AG08395 (cell line): ENCODE measurements around the gene FRMD4A.

Source experiments
- DNase-seq: peaks from one replicate; pipeline ENCODE4 v3.0.0; 2012; ENCODE audit warnings: mixed read lengths, low spot score

The FRMD4A gene

DNA sequence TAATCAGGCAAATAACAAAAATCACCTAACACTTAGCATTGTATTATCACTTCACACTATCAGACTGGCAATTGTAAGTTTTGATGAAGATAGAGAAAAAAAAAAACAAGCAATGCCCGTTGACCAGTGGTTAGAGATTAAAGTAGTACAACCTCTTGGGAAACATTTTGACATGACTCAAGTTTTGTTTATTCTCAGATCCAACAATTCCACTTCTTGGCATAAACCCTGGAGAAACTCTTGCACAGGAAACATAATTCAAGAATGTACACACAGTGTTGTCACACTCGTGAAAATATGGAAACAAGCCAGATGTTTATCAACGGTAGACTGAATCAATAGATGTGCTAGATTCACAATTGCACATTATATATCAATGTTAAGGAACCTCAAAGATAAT is 37.2 kb downstream of the FRMD4A start:
- no peak for DNase-seq

DNA sequence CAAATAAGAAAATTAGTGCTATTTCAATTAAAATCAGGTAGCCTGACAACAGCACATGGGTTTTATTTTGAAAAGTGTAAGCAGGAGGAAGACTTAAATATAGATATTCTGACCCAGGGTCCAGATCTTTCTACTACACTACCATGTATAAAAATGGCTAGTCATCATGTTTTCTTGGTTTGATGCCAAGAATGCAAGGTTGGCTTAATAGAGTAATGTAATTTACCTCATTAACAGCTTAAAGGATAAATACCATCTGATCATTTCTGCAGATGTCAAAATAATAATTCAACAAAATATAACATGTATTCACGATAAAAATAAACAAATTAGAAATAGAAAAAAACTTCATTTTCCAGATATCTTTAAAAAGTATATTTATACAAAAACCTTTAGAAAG is 39.4 kb downstream of the FRMD4A start:
- DNase-seq: no peak

DNA sequence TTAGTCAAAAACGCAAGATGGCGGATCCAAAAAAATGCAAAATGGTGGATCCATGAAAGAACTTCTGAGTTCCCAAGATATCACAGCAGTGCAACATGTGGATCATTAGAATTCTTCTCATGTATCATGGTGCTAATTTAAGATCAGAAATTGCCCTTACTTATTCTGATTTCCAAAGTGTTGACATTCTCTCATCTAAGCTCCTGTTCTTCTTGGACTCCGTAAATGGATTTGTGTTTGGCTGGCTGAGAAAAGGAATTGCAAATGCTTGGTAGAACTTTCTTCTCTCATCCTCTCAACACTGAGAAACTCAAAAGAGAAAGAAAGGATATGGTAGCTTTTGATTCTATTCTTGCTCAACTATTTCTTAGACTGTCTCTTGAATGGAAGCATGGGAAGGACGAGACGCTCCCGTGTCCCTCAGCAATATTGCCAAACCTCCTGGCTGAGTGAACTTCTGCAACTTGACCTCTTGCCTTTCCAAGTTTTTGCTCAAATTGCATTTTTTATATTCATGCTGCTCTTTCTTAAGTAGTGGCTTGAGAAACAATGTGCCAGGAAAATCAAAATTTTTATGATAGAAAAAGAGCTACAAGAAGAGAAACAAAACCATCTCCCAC is 44.7 kb downstream of the FRMD4A start:
- DNase-seq: no peak

DNA sequence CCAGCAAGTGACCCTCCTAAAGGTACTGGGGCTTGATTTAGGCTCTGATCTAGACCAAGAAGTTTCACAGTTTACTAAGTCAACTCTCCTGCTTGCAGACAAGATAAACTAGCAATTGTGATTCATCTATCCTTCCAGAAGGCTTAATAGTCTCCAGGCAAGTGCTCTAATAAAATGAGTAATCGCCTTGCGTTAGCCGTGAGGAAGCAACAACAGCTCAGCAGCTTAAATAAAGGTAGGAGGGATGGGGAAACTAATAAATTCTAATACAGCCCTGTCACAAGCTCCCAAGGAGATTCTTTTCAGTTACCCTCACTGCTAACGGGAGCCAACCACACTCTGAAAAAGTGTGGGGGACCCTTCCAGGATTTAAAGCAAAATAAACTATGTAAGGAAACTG is 48.4 kb downstream of the FRMD4A start:
- DNase-seq: no peak

DNA sequence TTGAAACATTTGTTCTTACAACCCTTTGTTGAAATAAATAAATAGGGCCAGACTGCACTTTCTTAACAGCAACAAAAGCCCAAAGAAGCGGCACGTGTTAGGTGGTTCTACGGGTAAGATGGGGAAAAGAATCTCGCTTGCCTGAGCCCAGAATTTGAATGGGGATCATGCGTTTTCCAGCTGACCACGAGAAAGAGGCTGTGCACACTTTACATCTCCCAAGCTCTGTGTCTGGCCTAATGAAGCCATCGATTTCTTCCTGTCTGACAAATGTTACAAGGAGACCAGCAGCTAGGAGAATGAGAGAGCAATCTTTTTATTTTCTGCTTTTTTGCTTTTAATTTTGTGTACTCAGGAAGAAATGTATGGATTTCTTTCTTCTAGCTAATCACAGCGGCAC is 52.2 kb downstream of the FRMD4A start:
- no peak for DNase-seq

DNA sequence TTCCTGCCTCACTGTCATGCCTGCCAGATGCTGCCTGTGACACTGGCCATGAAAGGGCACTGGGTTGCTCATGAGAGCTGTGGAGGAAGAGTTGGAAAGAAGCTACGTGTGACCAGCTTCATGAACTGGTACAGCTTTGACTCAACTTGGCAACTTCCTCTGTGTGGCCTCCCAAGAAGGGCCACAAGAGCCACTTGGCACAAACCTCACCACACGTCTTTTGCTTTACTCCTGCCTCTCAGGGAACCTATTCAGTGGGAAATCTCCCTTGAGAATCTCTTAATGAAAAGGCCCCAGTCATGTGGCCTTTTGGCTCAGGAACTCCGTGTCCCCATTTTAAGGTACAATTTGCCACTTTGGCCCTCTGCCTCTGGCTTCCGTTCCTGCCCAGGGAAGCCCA is 54.5 kb downstream of the FRMD4A start:
- DNase-seq: no peak

DNA sequence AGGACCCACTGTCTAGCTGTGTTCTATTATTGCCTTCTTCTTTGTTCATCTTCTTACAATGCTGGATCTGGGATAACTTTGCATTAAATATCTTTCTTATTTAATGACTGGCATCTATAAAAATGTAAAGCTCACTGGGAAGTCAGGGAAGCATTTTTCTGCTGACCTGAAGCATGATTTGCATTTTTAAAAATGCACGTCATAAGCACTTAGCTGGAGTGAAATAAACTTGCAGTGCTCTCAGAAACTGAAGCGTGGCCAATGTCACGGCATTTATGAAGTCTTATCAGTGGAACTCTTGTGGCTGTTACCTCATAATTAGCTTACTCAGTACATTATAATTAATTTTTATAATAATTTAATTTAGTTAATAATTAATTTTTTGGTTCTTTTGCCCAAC is 59.1 kb downstream of the FRMD4A start:
- no peak for DNase-seq

DNA sequence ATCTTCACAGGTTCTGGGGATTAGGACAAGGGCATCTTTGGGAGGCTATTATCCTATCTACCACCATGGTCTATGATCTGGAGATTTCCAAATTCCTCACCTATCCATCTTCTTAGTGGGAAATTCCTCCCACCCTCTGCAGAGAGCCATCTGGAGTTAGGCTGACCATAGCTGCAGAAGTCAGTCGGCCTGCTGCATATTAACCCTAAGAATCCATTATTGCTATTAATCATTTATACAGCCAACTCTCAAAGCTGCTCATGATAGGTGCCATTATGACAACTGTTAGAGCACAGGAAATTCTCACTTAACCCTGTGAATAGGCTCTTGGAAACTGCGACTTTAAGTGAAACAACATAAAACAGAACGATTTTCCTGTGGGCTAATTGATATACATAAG is 60.4 kb downstream of the FRMD4A start:
- DNase-seq: no peak

DNA sequence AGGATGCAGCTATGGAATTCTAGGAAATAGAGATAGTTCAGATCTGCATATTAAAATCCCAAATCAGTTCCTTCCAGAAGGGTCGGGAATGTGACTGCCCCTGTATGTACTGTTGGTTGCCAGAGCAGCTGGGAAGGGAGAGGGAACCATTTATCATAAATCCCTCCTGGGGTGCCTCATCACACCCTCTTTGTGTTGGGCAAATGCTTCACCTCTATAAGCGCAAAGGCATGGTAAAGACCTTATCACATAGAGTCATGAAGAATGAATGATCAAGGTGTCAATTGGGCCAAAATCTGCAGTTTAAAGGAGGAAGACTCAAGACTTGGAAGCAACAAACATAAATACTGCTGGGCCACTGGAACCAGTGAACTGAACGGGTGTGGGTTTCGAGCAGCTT is 65.0 kb downstream of the FRMD4A start:
- DNase-seq: no peak

DNA sequence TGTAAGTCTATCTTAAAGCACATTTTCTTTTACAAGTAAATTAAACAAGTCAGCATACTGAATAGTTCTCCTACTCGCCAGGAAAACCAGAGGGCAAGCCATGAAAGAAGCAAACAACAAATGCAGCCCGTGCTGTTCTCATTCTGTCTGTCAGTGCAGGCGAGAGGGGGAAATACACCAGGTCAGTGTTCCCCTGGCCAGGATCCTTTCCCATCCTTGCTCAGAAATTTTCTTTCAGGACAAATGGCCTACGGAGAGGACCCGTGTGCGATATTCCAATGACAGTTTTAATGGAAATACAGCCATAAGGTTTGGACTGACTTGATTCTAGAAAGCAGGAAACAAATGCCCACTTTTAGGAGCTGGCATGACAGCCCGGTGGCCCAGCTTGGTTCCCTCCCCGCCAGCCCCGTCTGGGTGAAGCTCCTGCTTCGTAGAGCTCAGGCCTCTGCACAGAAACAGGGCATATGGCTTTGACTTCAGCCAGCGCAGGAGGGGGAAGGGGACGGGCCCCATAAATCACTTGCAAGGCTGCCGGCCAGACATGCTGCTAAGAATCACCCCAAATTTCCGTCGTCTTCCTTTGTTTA is 67.8 kb downstream of the FRMD4A start:
- no peak for DNase-seq

DNA sequence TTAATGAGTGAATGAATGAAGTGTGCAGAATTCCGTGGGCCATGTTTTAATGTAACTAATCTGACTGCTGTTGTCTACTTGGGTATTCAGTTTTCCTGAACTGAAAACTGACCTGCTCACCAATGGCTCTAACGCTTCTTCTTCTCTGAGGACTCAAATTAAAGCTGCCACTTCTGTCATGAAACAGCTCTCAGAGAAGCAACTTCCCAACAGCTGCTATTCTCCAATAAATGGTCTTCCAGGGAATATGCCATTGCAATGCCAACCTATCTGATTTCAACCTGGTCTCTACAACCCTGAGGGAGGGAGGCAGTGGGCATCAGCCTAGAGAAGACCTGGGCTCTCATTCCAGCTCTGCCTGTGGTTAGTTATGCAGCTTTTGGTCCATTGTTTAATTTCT is 69.4 kb downstream of the FRMD4A start:
- no peak for DNase-seq

DNA sequence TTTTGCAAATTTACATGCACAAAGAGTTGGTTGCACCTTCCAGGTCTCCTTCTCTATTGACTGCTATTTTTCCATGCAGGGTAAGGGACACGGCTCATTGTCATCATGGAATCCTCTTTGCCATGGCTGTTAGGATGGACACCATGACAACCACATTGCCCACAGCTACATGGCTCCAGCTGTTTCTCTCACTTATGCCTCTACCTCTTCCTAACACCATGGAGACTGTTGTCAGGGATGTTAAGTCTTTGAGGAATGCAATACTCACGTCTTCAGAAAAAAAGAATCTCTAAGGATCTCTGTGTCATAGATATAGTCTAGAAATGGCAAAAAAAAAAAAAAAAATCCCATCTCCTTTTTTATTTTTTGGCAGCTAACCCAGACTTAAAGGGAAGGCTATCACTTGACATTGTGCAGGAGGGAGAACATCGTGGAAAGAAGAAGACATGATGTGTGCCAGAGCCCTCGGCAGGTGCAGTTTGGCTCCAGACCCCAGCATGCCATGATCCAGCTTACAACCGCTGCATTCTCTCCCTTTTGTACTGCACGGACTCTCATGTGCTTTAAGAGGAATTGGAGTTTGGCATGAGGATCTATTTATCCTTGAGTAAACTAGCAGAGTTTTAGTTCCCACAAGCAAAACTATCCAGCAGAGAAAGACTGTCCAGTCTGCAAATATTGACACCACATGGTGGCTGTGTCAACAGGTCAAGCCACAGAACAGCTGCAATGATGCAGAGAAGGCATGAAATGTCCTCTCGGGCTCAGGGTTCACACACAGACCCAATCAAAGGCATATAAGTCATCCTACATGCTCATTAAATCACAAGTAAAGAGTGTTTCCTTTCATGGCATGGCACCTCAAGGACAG is 70.8 kb downstream of the FRMD4A start:
- DNase-seq: no peak

DNA sequence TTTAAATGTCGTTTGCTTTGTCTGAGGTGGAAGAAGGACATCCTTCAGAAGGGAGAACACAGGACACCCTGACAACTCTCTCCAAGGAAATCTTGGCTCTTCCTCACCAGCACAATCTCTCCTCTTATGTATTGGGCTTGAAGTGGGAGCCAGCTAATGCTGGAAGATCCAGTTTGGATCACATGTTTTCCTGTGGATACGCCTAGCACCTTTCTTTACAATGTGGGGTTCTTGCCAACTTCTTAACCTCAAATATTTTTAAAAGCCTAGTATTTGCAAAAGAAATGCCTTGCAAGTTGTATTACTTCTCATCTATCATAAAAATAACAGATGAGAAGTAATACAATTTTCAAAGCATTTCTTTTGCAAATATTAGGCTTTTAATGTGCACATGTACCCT is 76.4 kb downstream of the FRMD4A start:
- DNase-seq: no peak

DNA sequence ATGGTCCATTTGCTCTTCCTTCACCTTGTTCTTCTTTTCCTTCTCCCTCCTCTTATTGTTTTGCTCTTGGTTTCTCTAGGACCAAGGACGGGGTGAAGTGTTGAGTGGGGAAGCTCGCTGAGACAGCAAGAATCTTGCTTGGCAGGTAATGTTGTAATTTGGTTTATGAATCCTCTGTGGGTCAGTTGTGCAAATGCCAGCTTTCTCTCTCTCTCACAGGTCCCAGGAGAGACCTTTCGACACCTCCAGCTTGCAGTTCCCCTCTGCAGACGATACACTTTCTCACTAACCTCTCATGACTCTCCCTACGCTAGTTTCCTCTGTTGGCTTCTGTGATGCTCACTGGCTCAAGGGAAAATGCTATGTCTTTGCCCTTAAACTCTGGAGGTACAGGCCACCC is 77.0 kb downstream of the FRMD4A start:
- no peak for DNase-seq

DNA sequence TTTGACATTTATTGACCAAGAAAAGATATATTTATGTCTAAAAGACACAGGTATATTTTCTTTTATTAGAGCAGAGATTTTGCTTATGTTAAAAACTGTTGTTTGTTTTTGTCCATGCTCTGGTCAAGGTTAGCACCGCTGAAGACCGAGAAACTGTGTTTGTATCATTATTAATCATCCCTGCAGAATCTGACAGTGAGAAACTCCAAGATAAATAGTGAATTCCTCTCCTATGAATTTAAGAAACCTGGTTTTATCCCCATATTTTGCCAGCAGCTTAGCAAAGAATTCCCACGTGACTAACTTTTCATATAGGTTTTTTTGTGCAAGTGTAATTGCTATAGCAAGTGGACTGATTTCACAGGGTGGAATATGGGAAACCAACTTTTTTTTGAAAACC is 77.6 kb downstream of the FRMD4A start:
- DNase-seq: no peak

DNA sequence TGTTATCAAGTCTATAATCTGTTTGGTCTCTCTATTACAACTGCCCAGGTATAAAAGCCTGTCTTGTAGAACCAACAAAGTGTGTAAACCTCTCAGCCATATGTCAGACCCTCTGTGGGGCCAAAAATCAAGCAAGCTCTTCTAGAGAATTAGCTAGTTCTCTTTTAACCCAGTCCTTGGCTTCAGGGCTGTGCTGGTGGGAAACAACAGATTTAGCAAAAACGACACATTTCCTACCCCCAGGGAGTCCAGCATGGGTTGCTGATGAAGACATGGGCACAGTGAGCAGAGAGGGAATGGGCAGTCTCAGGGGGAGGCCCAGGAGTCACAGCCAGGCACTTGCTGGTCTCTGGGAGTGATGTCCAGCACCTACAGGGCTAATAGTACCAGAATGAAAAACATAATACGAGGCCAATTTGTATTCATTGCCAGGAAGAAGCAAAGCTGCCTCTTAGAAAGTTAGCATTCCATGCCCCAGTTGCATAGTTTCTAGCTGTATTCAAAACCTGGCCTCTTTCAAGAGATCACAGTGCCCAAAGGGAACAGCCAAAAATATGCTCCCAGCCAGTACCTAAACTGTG is 80.1 kb downstream of the FRMD4A start:
- no peak for DNase-seq

DNA sequence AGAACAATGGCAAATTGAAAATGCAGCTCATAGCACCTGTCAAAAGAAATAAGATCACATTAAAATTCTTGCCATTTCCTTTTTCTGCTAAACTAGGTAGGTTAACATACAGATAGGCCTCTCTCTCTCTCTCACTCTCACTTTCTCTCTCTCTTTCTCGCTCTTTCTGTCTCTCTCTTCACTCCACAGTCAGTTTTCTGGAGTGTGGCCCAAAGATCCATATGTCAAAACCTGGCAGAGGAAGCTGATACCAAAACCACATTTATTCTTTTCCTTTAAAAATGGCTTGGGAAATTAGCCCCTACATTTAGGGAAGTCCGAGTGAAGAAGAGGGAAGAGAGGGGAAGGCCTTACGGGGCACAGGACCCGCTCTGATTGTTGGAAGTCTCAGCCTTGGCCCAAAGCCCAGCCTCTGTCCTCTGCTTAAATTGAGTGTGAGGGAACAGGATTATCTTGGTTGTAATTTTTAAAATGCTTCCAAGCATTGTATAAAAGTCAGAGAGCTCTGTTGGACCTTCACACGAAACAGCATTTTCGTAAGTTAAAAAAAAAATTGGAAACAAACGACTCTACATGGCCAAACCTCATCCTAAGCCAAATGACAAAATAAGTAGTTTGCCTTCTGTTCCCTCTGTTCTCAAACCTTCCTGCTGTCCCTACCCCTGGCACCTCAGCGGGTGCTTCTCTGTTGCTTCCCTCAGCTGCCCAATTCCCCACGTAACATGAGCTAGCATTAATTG is 83.2 kb downstream of the FRMD4A start:
- DNase-seq: no peak

DNA sequence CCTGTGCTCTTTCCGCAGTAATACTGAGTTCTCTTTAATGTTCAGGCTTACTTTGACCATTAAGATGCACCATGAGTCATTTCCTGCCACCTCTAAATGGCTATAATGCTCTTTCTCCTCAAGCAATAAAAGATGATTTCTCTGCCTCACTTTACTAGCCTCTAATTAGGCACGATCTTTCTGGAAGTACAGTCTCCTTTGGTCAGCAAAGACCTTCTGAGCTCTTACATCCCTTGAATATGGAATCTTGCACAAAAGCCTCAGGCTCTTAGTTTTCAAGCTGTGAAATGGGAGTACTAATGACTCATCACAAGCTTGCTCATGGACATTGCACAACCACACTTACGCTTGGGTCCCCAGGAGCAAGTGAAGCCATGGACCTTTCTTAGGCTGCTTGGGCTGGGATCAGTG is 85.9 kb downstream of the FRMD4A start:
- no peak for DNase-seq

DNA sequence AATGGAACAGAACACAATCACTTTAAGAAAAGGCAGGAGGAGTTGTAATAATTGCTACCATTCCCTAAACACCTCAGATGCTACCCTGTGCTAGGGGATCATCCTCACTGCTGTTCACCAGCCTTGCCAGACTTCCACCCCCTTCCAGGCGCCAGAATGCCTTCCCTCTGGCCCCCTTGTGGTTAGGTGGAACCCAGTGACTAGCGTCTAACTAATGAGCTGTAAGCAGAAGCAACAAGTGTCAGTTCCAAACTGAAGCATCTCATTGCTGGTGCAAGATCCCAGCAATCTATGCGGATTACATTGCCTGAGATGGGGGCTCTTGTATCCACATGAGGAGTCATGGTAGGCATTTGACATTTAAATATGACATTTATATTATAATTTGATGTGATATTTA is 86.6 kb downstream of the FRMD4A start:
- no peak for DNase-seq

DNA sequence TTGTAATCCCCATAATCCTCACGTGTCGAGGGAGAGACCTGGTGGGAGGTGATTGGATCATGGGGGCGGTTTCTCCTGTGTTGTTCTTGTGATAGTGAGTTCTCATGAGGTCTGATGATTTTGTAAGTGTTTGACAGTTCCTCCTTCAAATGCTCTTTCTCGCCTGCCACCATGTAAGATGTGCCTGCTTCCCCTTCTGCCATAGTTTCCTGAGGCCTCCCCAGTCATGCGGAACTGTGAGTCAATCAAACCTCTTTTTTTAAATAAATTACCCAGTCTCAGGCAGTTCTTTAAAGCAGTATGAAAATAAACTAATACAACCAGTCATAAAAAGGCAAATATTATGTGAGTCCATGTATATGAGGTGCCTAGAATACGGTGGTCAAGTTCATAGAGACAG is 87.5 kb downstream of the FRMD4A start:
- DNase-seq: no peak

DNA sequence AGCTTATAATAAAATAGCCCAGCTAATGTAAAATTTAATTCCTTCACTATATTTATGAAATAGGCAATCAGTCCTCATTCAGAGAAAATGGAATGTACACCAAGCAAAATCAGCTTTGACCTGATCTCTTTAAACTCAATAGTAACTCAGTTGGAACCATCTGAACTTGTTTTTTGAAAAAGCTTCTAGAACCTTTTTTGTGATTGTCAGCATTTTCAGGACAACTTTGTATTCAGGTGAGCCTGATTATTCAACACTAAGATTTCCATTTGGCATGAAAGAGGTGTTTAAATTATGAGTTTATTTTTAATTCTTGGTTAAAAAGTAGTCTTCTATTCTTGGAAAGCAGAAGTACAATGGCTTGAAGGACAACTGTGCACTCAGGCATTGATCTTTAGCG is 89.5 kb downstream of the FRMD4A start:
- no peak for DNase-seq
